GM21360 (cell line): ENCODE measurements around the gene RSBN1L.
"Not testable (repeated sequence)": the region's sequence is repeated elsewhere in the genome, so short reads cannot be mapped to it uniquely, and the experiment has no call there.

Source experiments
- ATAC-seq: cut with Tn5 transposase; IDR thresholded peaks from one replicate; pipeline ENCODE4 v1.9.1; 2021; ENCODE audit warnings: mild to moderate bottlenecking, moderate library complexity; ENCODE audit not compliant: unreplicated experiment

The RSBN1L gene

GRCh38 chr7:77696057-77696642, at the start of gene RSBN1L:
TSS of gene RSBN1L (plus strand) at chr7:77696459. CDS start at chr7:77696470, 11 bp downstream.
- peak; percentile 93 for ATAC-seq

- no peak for ATAC-seq
These were observed 47.4 kb upstream of the RSBN1L start for GRCh38 chr7:77648742-77649338.

DNA sequence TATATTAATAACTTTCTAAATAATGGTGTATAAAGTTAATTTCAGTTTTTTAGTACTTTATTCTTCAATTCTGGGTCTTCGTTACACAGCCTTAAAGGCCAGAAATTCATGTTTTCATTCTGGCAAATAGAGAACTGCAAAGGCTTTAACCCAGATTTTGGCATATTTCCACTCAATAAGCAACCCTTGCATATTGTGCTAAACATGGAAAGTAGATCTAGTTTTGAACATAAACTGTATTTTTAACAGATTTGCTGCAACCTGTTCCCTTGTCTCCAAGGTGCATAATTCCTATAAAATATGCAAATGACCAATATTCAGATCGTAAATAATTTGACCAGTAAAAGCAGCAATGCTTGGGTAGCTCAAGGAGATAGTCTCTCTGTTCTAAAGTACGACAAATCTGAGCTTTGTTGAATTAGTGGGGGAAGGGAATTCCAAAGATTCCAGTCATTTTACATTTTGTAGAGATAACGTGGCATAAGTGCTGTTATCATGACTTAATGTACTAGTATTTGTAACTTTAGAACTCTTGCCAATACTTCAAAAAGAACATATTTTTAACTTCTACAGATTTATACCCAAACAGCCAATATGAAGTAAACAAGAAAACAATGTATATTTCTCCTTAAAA, 46.4 kb upstream of the RSBN1L start:
- ATAC-seq: no peak

GRCh38 chr7:77651575-77652162, 44.6 kb upstream of the RSBN1L start:
- no peak for ATAC-seq

DNA sequence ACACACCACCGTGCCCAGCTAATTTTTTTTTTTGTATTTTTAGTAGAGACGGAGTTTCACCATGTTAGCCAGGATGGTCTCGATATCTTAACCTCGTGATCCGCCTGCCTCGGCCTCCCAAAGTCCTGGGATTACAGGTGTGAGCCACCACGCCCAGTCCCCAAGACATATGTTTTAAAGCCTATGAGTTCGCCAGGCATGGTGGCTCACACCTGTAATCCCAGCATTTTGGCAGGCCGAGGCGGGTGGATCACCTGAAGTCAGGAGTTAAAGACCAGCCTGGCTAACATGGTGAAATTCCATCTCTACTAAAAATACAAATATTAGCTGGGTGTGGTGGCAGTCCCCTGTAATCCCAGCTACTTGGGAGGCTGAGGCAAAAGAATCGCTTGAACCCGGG, 43.4 kb upstream of the RSBN1L start:
- not testable (repeated sequence) for ATAC-seq

- ATAC-seq: no peak
These were observed 42.7 kb upstream of the RSBN1L start for GRCh38 chr7:77653572-77653971.

DNA sequence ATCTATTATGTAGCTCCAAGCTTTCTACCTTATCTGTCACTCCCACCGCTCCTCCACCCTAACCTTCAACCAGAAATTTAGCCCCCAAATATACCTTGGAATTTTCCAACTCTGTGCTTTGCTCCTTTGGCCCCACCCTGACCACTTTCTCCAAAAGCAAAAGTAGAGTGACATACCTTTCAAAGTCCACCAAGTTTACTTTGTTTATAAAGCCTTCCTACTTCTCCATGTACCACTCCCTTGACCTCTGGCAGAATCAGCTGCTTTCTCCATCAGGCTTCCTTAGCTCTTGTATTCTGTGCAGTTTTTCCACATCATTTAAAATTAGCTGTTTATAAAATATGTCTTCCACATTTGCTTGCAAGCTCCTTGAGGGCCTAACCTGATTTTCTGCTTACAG, 40.9 kb upstream of the RSBN1L start:
- no peak for ATAC-seq

- no peak for ATAC-seq
These were observed 40.3 kb upstream of the RSBN1L start for GRCh38 chr7:77655836-77656455.

GRCh38 chr7:77657427-77658224, 38.6 kb upstream of the RSBN1L start:
- peak; percentile 63 for ATAC-seq

DNA sequence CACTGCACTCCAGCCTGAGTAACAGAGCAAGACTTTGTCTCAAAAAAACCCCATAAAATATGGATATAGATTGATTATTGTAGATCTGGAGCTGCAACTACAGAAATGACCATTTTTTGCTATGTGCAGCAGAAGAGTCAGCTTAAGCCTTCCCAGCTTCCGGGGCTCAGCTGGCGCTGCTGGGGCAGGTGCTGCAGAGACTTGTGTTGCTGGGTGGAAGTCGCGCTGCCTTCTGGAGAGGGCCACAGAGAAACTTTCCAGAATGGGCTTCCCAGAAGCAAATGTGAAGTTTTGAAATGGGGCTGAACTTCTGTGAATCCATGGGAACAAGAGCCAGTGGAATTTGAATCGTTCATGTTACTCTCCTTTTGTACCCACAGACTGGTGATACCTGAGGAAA, 37.3 kb upstream of the RSBN1L start:
- ATAC-seq: no peak

GRCh38 chr7:77661816-77662215, 34.4 kb upstream of the RSBN1L start:
- no peak for ATAC-seq

DNA sequence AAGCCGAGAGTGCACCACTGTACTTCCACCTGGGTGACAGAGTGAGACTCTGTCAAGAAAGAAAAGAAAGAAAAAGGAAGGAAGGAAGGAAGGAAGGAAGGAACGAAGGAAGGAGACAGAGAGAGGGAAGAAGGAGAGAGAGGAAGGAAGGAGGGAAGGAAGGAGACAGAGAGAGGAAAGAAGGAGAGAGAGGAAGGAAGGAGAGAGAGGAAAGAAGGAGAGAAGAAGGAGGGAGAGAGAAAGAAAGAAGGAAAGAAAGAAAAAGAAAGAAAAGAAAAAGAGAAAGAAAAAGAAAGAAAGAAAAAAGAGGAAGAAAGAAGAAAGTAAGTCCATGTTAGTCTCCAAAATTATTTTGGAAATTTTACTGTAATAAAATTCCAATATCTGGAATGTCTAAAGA, 33.4 kb upstream of the RSBN1L start:
- no peak for ATAC-seq

DNA sequence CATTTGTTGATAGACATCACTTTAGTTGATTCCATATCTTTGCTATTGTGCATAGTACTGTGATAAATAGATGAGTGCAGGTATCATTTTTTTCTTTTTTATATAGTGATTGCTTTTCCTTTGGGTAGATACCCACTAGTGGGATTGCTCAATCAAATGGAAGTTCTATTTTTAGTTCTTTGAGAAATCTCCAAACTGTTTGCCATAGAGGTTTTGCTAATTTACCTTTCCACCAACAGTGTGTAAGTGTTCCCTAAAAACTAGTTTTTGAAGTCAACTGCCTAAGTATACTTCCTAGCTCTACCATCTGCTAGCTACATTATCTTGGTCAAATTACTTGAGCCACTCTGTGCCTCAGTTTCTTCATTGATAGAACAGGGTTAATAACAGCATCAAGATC, 31.5 kb upstream of the RSBN1L start:
- no peak for ATAC-seq

- no peak for ATAC-seq
These were observed 31.1 kb upstream of the RSBN1L start for GRCh38 chr7:77665161-77665560.

- no peak for ATAC-seq
These were observed 28.7 kb upstream of the RSBN1L start for GRCh38 chr7:77667459-77668086.

- ATAC-seq: peak; percentile 64
These were observed 21.4 kb upstream of the RSBN1L start for GRCh38 chr7:77674878-77675277.

DNA sequence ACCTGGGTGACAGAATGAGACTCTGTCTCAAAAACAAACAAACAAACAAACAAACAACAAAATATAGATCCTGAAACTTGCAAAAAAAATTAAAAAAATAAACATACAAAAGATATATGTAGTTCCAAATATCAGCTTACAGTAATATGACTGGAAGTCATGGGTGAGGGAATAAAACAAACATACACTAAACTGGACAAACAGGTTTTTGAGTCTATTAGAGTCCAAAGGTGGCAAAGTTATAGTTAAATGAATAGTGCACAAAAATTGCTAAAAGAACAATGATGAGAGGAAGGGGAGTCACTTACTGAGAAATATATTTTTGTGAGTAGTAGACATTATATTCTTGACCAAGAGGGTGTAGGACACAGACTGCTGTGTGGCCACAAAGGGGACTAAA, 16.7 kb upstream of the RSBN1L start:
- ATAC-seq: no peak

GRCh38 chr7:77680266-77680665, 16.0 kb upstream of the RSBN1L start:
- ATAC-seq: no peak

GRCh38 chr7:77684030-77684429, 12.2 kb upstream of the RSBN1L start:
- ATAC-seq: no peak

DNA sequence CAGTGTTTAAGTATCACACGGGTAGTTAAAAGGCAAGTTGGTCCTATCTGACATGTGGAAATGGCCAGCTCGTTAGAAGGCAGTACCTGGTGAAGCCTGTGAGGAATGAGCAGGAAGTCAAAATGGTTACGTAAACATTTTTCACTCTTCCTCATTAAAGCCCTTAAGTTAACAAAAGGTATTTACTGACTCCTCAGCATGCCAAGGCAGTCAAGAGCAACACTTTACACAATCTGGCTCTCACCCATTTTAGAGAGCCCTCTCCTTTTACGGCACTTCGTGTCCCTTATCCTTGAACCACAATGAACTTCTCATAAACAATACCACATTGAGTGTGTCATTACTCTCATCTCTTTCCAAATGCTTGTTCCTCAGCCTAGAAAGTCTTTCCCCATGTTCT, 11.0 kb upstream of the RSBN1L start:
- ATAC-seq: no peak
